ENCODE data around the gene DENND2A. TPM values are rescaled to one million over a fixed set of nuclear protein-coding genes. Genes with fewer than 3 reads are reported as not detected.

The DENND2A gene
- total RNA-seq, 1 experiment from 2014 or later: 0.49 TPM

DNA sequence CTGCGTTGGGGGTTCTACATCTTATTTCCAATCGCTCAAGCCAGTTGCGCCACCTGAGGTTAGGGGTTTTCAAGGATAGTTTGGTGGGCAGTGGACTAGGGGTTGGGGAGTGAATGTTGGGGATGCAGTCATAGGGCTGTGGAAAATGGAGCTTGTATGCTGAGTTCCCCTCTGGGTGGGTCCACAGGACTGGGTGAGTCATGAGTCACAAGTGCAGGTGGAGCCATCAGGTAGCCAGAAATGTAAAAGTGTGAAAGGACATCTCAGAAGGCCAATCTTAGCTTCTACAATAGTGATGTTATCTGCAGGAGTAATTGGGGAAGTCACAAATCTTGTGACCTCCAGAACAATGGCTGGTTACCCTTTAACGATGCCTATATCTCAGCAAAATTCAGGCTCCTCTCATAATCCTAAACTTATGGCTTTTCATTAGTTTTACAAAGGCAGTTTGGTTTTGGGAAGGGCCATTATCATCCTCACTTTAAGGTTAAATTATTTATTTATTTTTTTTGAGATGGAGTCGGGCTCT is 143.3 kb downstream of the DENND2A start:
- no peaks in the 10 kb centered on the region for H3K36me3 ChIP-seq (ENCODE audit: insufficient read depth, low read length, poor library complexity, severe bottlenecking)
- CTCF ChIA-PET: interaction anchor here (1.3 kb wide), 1 partner anchor 20 kb away, joined by 3 read pairs; no protein-coding TSS in a partner anchor
- no peaks in the 10 kb centered on the region for H3K27me3 ChIP-seq (replicated peaks; ENCODE audit: insufficient read depth, low read depth, low read length, poor library complexity)
- TF ChIP-seq, protein P1, sequence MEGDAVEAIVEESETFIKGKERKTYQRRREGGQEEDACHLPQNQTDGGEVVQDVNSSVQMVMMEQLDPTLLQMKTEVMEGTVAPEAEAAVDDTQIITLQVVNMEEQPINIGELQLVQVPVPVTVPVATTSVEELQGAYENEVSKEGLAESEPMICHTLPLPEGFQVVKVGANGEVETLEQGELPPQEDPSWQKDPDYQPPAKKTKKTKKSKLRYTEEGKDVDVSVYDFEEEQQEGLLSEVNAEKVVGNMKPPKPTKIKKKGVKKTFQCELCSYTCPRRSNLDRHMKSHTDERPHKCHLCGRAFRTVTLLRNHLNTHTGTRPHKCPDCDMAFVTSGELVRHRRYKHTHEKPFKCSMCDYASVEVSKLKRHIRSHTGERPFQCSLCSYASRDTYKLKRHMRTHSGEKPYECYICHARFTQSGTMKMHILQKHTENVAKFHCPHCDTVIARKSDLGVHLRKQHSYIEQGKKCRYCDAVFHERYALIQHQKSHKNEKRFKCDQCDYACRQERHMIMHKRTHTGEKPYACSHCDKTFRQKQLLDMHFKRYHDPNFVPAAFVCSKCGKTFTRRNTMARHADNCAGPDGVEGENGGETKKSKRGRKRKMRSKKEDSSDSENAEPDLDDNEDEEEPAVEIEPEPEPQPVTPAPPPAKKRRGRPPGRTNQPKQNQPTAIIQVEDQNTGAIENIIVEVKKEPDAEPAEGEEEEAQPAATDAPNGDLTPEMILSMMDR (conservative IDR thresholded peaks at IDR 0.05; ENCODE audit: low read depth, low read length): no peak
- TF ChIP-seq EZH2 (IDR thresholded peaks at IDR 0.05; ENCODE audit: borderline replicate concordance, low read depth, low read length, poor library complexity, severe bottlenecking): no peak
- no peaks in the 10 kb centered on the region for H3K4me1 ChIP-seq (ENCODE audit: insufficient read depth, low read length, poor library complexity, severe bottlenecking)
- no peak for DNase-seq (ENCODE audit: low spot score)
- no peak overlapping the region for H3K27ac ChIP-seq (ENCODE audit: low read depth, low read length, poor library complexity, severe bottlenecking)
- intact Hi-C loops (cut with micrococcal nuclease; ENCODE audit: unreplicated experiment): loop anchor here (10.0 kb wide), 1 partner anchor 323 kb away; the partner anchor contains the start of gene KDM7A
- no peaks in the 10 kb centered on the region for H3K9me3 ChIP-seq (ENCODE audit: low read depth, low read length, poor library complexity, severe bottlenecking)
- BruUV-seq (replicated peaks): no TSS peak
- no peak overlapping the region for H3K4me3 ChIP-seq (ENCODE audit: low read depth, low read length, poor library complexity, severe bottlenecking)
- POLR2A ChIA-PET (ENCODE audit: low non-redundant PET): no interaction called here

DNA sequence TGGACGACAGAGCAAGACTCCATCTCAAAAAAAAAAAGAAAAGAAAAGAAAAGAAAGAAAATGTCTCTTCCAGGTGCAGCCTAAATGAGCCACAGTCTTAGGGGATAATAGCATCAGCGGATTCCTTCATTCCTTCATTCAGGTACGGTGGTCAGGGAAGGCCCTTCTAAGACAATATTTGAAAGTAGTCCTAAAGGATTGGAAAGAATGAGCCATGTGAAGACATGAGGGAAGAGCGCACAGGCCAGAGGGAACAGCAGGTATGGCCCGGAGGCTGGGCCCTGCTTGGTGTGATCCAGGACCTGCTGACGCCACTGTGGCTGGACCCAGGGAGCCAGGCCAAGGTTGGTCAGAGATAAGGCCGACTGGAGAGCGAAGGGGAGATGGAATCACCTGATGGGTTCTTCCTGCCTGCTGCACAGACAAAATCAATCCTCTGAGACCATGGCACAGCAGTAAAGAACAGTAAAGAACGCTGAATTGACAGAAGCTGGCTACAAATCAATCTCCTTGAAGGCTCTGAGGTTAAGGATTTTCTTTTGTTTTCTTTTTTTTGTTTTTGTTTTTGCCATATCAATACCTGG is 145.0 kb downstream of the DENND2A start:
- H3K9me3 ChIP-seq (ENCODE audit: low read depth, low read length, poor library complexity, severe bottlenecking): no peaks in the 10 kb centered on the region
- no peak overlapping the region for H3K4me3 ChIP-seq (ENCODE audit: low read depth, low read length, poor library complexity, severe bottlenecking)
- BruUV-seq (replicated peaks): no TSS peak
- DNase-seq (ENCODE audit: low spot score): no peak
- no peak for TF ChIP-seq EZH2 (IDR thresholded peaks at IDR 0.05; ENCODE audit: borderline replicate concordance, low read depth, low read length, poor library complexity, severe bottlenecking)
- TF ChIP-seq, protein P1 (conservative IDR thresholded peaks at IDR 0.05; ENCODE audit: low read depth, low read length): no peak
- POLR2A ChIA-PET (ENCODE audit: low non-redundant PET): interaction anchor here (0.8 kb wide), 1 partner anchor 63 kb away, joined by 3 read pairs; no protein-coding TSS in a partner anchor
- no peak overlapping the region for H3K27ac ChIP-seq (ENCODE audit: low read depth, low read length, poor library complexity, severe bottlenecking)
- CTCF ChIA-PET: no interaction called here
- H3K27me3 ChIP-seq (replicated peaks; ENCODE audit: insufficient read depth, low read depth, low read length, poor library complexity): no peaks in the 10 kb centered on the region
- no peaks in the 10 kb centered on the region for H3K4me1 ChIP-seq (ENCODE audit: insufficient read depth, low read length, poor library complexity, severe bottlenecking)
- intact Hi-C loops (cut with micrococcal nuclease; ENCODE audit: unreplicated experiment): loop anchor here (10.0 kb wide), 1 partner anchor 321 kb away; the partner anchor contains the start of gene KDM7A
- H3K36me3 ChIP-seq (ENCODE audit: insufficient read depth, low read length, poor library complexity, severe bottlenecking): no peaks in the 10 kb centered on the region

DNA sequence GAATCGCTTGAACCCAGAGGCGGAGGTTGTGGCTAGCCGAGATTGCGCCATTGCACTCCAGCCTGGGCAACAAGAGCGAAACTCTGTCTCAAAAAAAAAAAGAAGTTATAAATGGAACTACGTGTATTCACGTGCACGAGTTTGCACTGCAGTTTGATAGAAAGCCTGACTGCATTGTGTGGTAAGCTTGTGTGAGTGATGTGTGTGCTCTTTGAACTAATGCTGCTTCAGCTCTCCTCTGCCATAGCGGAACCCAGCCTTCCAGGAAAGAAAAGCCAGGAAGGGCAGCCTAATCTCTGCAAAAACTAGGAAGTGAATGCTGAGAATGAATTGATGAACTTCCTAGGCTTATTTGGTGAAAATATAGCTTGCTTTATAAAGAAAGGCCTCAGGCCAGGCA is 145.7 kb downstream of the DENND2A start:
- no TSS peak for BruUV-seq (replicated peaks)
- Histone ChIP-seq H3K4me3 (ENCODE audit: low read depth, low read length, poor library complexity, severe bottlenecking) (no peak overlapping the region), H3K27ac (ENCODE audit: low read depth, low read length, poor library complexity, severe bottlenecking) (no peak overlapping the region), H3K36me3 (ENCODE audit: insufficient read depth, low read length, poor library complexity, severe bottlenecking) (no peaks in the 10 kb centered on the region), H3K27me3 (replicated peaks; ENCODE audit: insufficient read depth, low read depth, low read length, poor library complexity) (no peaks in the 10 kb centered on the region), H3K9me3 (ENCODE audit: low read depth, low read length, poor library complexity, severe bottlenecking) (no peaks in the 10 kb centered on the region), H3K4me1 (ENCODE audit: insufficient read depth, low read length, poor library complexity, severe bottlenecking) (no peaks in the 10 kb centered on the region)
- POLR2A ChIA-PET (ENCODE audit: low non-redundant PET): interaction anchor here (0.8 kb wide), 1 partner anchor 62 kb away, joined by 3 read pairs; no protein-coding TSS in a partner anchor
- intact Hi-C loops (cut with micrococcal nuclease; ENCODE audit: unreplicated experiment): loop anchor here (10.0 kb wide), 1 partner anchor 320 kb away; the partner anchor contains the start of gene KDM7A
- TF ChIP-seq, protein P1 (conservative IDR thresholded peaks at IDR 0.05; ENCODE audit: low read depth, low read length): no peak
- TF ChIP-seq EZH2 (IDR thresholded peaks at IDR 0.05; ENCODE audit: borderline replicate concordance, low read depth, low read length, poor library complexity, severe bottlenecking): no peak
- CTCF ChIA-PET: no interaction called here
- no peak for DNase-seq (ENCODE audit: low spot score)
